Large intestine (tissue), 3 donors: ENCODE measurements around the gene PPOX. TPM values are rescaled to one million over a fixed set of nuclear protein-coding genes. Genes with fewer than 3 reads are reported as not detected.

Experiments
- DNase-seq, 2 donors: peaks; one replicate each; pipeline versions ENCODE4 v3.0.0 to v3.0.0-alpha.2; 2013
- H3K27ac ChIP-seq: one replicate; pipeline ENCODE4 v1.5.1; 2013; ENCODE audit warnings: low read length
- H3K27me3 ChIP-seq: 2 replicates; pipeline ENCODE4 v1.6.1; 2013; ENCODE audit warnings: low read length; ENCODE audit not compliant: control insufficient read depth, insufficient read depth
- H3K36me3 ChIP-seq: 2 replicates; pipeline ENCODE4 v1.6.1; 2013; ENCODE audit warnings: low read length; ENCODE audit not compliant: control insufficient read depth, insufficient read depth
- H3K4me1 ChIP-seq: one replicate; pipeline ENCODE4 v1.6.1; 2013; ENCODE audit warnings: low read length; ENCODE audit not compliant: control insufficient read depth, insufficient read depth
- H3K4me3 ChIP-seq: one replicate; pipeline ENCODE4 v1.5.1; 2013; ENCODE audit warnings: low read length
- H3K9me3 ChIP-seq: one replicate; pipeline ENCODE4 v1.6.1; 2013; ENCODE audit warnings: mild to moderate bottlenecking, low read depth, low read length, moderate library complexity; ENCODE audit not compliant: control insufficient read depth
- whole genome bisulfite sequencing: methylation state at CpG from one replicate; pipeline ENCODE4 v1.1.5; 2013; ENCODE audit warnings: low lambda C conversion rate; ENCODE audit not compliant: insufficient coverage; 5-methylcytosine and 5-hydroxymethylcytosine counted together
- polyA plus RNA-seq: library from polyadenylated mRNA; unstranded; fragments of 120-200 nt; gene quantifications from one replicate; pipeline ENCODE4 v1.2.1, GENCODE V29; 2013

The PPOX gene
- polyA plus RNA-seq, 1 donor, result 26.2 TPM

DNA sequence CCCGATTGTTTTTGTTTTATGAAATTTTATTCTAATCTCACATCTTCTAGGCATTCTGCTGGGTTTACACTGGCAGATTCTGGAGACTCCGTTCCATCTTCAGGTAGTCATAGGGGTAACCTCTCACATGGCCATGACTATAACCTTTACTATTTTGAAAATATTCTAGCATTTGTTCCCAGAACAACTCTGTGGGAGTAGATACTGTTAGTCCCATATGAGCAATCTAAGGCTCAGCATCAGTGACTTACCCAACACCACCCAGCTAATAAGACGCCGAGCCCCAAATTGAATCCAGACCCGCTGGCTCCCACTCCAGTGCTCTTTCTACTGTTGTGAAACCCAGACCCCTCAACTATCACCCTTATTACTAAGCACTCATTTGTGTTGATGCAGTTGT, 22.8 kb downstream of the PPOX start:
- DNase-seq, result no peak

DNA sequence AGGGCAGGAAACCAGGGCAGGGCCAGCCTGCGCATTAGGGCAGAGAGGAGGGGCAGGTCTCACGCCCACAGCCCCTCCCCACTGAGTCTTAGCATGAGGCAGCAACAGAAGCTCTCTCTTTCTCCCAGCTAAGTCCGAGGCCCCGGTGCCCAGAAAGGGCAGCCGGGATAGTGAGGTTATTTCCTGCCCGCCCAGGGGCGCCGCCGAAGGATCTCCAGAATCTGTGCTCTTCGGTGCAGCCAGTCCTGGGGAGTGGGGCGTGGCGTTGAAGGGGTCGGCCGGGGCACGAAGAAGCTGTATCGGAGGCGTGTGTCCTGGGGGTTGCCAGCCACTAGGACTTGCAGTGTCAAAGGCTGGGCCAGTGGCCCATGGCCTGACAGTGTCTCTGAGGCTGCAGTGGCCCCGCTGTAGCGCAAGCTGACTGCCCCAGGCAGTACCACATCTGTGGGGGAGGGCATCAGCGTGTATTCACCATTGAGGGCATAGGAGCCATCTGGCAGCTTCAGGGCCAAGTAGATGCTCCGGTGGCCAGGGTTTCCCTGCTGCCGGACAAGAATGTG, 24.8 kb downstream of the PPOX start:
- no CpG with 5 or more reads among the region's 22 CpGs for WGBS
- Histone ChIP-seq H3K4me3 (no peak overlapping the region), H3K4me1 (no peaks in the 10 kb centered on the region), H3K9me3 (no peaks in the 10 kb centered on the region), H3K36me3 (no peaks in the 10 kb centered on the region), H3K27me3 (peaks cover 4% of the 10 kb centered on the region), H3K27ac (no peak overlapping the region)
- DNase-seq, result no peak

More for the DNA sequence above, 22.8 kb downstream of the PPOX start:
- no CpG with 5 or more reads among the region's 5 CpGs for WGBS
- no peak overlapping the region for H3K4me3 ChIP-seq
- no peak overlapping the region for H3K27ac ChIP-seq
- H3K36me3 ChIP-seq, result no peaks in the 10 kb centered on the region
- H3K9me3 ChIP-seq, result no peaks in the 10 kb centered on the region
- peaks cover 4% of the 10 kb centered on the region for H3K27me3 ChIP-seq
- no peaks in the 10 kb centered on the region for H3K4me1 ChIP-seq

DNA sequence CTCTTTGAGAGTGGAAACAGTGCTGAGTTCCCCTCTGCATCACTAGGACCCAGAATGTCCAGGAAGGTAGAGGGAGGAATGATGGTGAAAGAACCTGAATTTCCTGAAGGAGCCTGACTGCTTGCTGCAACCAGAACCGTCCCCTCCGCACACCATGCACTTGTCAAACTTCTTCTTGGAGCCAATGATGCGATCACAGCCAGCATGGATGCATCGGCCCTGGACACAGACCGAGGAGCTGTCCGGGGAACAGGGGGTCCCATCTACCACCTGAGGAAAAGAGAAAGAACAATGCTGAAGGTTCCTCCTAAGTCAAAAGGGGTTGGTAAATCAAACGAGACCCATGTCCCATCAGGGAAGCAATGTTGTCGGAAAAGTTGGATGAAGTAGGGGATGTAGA, 25.7 kb downstream of the PPOX start:
- 70% methylated on average over 2 of the region's 8 CpGs for WGBS
- no peak overlapping the region for H3K27ac ChIP-seq
- H3K4me3 ChIP-seq, result no peak overlapping the region
- DNase-seq, result no peak
- H3K9me3 ChIP-seq, result no peaks in the 10 kb centered on the region
- H3K36me3 ChIP-seq, result no peaks in the 10 kb centered on the region
- peaks cover 4% of the 10 kb centered on the region for H3K27me3 ChIP-seq
- no peaks in the 10 kb centered on the region for H3K4me1 ChIP-seq

DNA sequence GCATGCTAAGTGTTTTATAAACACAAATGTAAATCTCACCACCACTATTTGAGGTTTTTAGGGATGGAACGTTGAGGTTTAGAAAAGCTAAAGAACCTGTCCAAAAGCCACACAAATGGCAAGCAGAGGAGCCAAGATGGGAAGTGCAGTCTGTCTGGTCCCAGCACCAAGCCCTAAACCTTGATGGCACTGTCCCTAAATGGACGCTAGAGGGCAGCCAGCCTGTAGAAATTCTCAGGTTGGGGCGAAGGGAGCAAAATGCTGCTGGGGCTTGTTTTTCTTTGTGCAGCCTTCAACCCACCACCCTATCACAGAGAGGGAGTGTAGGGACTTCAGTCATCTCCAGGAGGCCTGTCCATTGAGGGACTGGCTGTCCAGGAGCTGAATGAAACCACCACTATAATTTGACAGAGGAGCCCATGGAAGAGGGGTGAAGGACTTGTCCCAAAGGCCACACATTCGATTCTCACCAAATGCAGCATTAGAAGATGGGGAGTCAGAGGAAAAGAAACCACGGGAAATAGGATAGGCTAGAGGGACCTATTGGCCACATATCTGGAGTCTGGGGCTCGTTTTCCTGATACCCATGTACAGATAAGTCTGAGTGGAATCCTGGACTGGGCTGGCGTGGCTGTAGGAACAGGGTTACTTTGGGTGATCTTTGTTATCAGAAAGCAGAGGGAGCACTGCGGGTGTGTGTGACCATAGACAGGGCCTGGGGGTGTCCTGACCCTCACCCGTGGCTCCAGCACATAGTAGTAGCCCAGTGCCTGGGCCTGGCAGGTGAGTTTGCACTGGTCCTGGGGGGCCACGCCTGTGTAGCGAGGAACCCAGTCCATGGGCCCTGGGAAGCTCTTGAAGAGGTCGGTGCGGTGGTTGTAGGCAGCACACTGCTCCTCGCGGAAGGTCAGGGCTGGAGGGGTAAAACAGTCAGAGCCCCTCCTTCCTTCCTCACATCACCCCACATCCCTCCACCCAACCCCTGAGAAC, 26.5 kb downstream of the PPOX start:
- Histone ChIP-seq H3K4me3 (no peak overlapping the region), H3K9me3 (no peaks in the 10 kb centered on the region), H3K27me3 (peaks cover 4% of the 10 kb centered on the region), H3K36me3 (no peaks in the 10 kb centered on the region), H3K4me1 (no peaks in the 10 kb centered on the region), H3K27ac (no peak overlapping the region)
- 0% methylated on average over 1 of the region's 15 CpGs for WGBS
- peak in 1 of 2 donors; percentile 45 for DNase-seq

DNA sequence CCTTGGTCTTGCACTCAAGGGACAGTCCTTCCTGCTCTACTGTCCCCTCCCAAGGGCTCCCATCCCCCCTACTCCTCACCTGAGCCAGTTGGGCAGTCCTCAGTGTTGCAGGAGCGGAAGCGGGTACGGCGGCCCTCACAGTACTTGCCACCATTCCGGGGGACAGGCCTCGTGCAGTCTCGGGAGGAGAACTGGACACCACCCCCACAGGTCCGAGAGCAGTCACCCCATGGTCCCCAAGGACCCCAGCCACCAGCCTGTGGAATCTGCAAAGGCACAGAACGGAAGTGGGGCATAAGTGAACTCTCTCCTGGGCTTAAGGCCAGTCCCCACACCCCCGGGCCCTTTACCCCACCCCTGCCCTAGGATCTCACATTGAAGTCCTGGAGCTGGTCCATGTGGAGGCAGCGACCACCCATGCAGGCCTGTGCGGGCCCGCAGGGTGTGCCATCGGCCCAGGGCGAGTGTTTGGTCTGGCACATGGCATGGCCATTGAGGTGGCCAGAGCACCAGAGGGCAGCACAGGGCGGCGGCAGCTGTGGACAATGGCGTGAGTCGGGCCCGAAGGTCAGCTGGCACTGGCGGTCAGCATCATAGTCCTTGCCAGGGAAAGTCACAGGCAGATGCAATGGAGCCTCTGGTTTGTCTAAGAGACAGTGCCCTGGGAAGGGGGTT, 27.5 kb downstream of the PPOX start:
- H3K27me3 ChIP-seq, result peaks cover 4% of the 10 kb centered on the region
- no peak overlapping the region for H3K27ac ChIP-seq
- no CpG with 5 or more reads among the region's 21 CpGs for WGBS
- H3K36me3 ChIP-seq, result no peaks in the 10 kb centered on the region
- DNase-seq, result no peak
- no peak overlapping the region for H3K4me3 ChIP-seq
- no peaks in the 10 kb centered on the region for H3K4me1 ChIP-seq
- H3K9me3 ChIP-seq, result no peaks in the 10 kb centered on the region

DNA sequence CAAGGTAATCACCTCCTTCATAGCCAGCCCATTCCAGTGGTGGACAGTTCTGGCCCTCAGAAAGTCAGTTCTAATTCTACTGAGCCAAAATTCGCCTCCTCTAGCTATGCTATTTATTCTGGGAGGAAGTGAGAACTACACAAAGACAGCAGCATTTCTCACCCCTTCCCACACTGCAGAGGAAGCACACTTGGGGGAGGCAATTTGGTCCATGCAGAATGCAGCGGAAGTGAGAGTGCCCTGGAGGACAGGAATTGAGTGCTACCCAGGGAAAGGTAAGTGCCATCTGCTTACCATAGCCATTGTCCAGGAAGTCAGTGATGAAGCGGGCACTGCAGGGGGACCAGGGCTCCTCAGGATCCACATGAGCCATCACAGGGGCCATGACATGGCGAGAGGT, 28.9 kb downstream of the PPOX start:
- H3K27me3 ChIP-seq, result peaks cover 4% of the 10 kb centered on the region
- peaks cover 4% of the 10 kb centered on the region for H3K4me1 ChIP-seq
- H3K36me3 ChIP-seq, result no peaks in the 10 kb centered on the region
- DNase-seq, result no peak
- no peak overlapping the region for H3K4me3 ChIP-seq
- H3K9me3 ChIP-seq, result no peaks in the 10 kb centered on the region
- no CpG with 5 or more reads among the region's 4 CpGs for WGBS
- no peak overlapping the region for H3K27ac ChIP-seq

DNA sequence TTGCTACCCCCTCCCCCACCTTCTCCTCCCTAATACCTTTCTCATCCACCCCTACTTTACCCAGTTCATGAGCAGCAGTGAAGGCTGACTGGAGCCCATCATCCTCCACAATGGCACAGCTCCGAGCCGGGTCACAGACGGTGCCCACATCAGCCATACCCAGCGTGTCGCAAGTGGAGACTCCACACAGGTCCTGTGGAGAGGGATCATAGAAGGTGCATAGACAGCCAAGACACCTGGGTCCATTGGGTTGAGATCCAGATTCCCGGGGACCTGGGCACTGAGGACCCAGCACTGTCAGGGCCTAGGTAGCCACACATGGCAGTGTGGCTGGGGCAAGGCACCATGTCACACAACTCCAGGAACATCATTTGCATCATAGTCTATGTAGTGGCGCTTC, 29.9 kb downstream of the PPOX start:
- Histone ChIP-seq H3K4me1 (peaks cover 7% of the 10 kb centered on the region), H3K27ac (no peak overlapping the region), H3K27me3 (no peaks in the 10 kb centered on the region), H3K9me3 (no peaks in the 10 kb centered on the region), H3K36me3 (no peaks in the 10 kb centered on the region), H3K4me3 (no peak overlapping the region)
- DNase-seq, result no peak
- no CpG with 5 or more reads among the region's 7 CpGs for WGBS

DNA sequence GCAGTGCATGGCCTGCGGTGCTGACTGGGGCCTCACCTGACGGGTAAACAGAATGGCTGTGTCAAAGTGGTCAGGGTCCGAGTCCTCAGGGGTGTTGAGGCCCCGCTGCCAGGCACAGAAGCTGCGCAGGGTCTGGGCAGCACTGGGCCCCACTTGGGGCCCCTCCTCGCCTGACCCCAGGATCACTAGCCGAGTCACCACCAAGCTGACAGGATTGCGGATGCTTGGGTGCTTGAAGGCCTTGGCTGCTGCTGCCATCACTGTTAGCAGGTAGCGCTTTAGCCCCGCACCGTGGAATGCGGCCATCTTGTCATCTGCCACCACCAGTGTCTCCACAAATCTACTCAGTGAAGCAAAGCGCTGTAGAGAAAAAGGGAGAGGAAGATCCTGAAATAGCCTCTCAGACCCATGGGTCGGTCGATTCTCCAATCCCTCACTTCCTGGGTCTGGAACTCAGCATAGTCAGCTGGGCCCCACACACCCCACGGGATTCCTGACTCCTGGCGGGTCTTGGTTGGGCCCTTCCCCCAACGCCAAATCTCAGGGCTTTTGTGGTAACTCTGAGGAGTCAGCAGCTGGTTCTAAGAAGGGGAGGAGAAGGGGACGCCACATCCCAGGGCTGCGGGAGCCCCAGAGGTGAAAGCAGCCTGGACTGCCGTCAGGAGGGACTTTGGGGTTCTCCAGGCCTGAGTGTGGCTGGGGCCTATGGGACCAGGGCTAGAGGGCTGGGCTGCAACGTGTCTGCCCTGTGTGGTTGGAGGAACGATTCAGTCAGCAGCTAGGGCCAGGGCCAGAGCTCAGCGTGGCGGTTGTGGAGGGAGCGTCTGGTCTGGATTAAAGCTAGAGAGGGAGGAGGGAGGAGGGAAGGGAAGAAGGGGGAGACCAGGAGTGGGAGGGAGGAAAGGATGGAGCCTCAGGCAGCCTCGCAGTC, 30.6 kb downstream of the PPOX start:
- no peaks in the 10 kb centered on the region for H3K36me3 ChIP-seq
- no peak overlapping the region for H3K4me3 ChIP-seq
- H3K27me3 ChIP-seq, result no peaks in the 10 kb centered on the region
- DNase-seq, result no peak
- peak overlapping the region; percentile 76 for H3K27ac ChIP-seq
- H3K4me1 ChIP-seq, result peaks cover 14% of the 10 kb centered on the region
- no peaks in the 10 kb centered on the region for H3K9me3 ChIP-seq
- WGBS, result no CpG with 5 or more reads among the region's 27 CpGs

DNA sequence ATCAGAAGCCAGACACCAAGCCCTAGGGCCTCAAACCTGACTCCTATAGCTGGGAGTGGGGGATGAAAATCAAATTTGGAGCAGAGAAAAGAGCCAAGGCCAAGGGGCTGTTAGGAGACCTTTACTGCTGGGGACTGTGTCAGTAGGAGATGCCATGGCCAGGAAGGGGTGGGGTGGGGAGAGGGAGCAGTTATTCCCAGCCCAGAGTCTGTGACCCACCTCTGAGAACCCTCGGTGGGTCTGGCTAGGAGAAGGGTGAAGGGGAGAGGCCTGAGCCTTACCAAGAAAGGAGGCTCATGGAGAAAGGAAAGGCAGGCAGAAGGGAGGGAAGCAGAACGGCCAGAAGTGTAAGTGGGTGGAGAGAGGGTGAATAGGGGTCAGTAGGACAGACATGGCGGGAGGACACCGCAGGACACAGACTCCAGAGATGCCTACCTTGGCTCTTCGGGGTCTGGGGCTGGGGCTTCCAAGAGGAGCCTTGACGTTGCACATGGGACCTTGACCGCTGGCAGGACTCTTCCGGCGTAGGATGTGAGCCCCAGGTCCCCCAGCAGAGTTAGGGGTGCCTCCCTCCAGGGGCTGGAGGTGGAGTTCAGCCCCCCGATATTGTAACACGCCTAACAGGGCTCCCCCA, 31.5 kb downstream of the PPOX start:
- H3K4me1 ChIP-seq, result peaks cover 15% of the 10 kb centered on the region
- WGBS, result 78% methylated on average over 1 of the region's 11 CpGs
- no peaks in the 10 kb centered on the region for H3K9me3 ChIP-seq
- no peaks in the 10 kb centered on the region for H3K27me3 ChIP-seq
- H3K36me3 ChIP-seq, result no peaks in the 10 kb centered on the region
- H3K27ac ChIP-seq, result peak overlapping the region; percentile 76
- no peak for DNase-seq
- H3K4me3 ChIP-seq, result peak overlapping the region; percentile 11
